CD4-positive, alpha-beta T cell treated with Interleukin-17A for 4 hours (primary cell): ENCODE data around the gene CCZ1B.
A peak's percentile ranks its signal among the peaks of the same experiment; 100 is the strongest.
"Not testable (repeated sequence)": the region's sequence is repeated elsewhere in the genome, so short reads cannot be mapped to it uniquely, and the experiment has no call there.

Experiments
- DNase-seq: peaks from one replicate; pipeline ENCODE4 v3.0.0-alpha.2; 2020; ENCODE audit warnings: mixed read lengths

Gene CCZ1B

GRCh38 chr7:6826151-6826550, at the start of gene CCZ1B:
CCZ1B (minus strand) TSS chr7:6826275; CDS start chr7:6826197, 78 bp downstream.
- peak; percentile 90 for DNase-seq

DNA sequence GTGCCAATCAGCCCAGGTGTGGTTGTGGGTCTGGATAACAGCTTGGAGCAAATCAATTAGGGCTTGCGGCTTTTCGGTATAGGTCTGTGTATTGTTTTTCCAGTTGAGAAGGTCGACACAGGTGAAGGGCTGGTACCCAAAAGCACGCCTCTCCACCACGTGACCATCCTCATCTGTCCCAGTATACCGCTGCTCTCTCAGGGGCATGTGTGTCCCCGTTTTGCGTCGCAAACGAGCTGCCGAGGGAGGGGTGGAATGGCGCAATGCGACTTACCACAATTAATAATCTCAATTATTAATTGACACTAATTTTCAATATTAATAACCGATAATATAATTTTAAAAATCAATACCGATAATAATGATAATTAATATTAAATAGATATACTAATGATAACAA, 48.9 kb upstream of the CCZ1B start:
- DNase-seq, result not testable (repeated sequence)

GRCh38 chr7:6872246-6872945, 46.3 kb upstream of the CCZ1B start:
- DNase-seq, result not testable (repeated sequence)

DNA sequence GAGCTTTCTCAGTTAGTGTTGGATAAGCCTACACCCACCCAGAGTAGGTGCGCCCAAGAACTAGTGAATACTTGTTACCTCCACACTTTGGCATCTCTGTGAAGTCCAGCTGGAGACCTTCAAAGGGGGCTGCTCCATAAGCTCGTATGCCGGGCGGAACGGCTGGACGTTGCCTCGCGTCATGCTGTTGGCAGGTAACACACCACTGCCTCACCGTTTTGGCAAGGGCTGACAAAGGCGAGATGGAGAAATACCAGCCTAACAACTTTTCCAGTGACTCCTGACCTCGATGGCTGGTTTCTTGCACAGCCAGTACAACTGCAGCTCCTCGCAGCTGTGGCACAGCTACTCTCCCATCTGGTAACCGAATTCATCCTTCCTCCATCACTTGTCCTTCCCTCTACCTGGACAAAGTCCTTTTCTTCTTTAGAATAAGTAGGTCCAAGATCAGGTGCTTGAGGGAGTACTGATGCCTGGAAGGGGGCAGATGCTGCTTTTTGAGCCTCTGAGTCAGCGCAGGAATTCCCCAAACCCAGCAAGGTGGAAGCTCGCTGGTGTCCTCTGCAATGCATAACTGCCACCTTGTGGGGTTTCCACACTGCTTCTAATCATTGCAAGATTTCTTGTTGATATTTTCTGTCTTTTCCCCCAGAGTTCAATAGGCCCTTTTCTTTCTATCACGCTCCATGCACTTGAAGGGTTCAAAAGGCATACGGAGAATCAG, 45.5 kb upstream of the CCZ1B start:
- not testable (repeated sequence) for DNase-seq

DNA sequence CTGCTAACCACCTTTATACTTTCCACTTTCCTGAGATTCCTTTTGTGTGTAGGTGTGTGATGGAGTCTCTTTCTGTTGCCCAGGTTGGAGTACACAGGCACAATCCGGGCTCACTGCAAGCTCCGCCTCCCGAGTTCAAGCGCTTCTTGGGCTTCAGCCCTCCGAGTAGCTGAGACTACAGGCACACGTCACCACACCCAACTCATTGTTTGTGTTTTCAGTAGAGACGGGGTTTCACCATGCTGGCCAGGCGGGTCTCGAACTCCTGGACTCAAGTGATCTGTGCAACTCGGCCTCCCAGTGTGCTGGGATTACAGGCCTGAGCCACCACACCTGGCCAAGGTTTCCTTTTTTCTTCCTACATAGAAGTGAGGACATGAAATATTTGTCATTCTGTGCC, 38.7 kb upstream of the CCZ1B start:
- DNase-seq, result not testable (repeated sequence)

GRCh38 chr7:6864188-6864587, 38.1 kb upstream of the CCZ1B start:
- not testable (repeated sequence) for DNase-seq

DNA sequence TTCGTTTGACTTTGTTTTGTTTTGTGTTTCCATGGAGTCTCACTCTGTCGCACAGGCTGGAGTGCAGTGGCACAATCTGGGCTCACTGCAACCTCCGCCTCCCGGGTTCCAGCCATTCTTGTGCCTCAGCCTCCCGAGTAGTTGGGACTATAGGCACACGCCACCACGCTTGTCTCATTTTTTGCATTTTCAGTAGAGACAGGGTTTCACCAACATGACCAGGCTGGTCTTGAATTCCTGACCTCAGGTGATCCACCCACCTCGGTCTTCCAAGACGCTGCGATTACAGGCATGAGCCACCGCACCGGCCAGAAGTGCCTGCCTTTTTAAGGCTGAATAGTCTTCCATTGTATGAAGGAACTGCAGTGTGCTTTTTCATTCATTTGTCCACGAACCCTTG, 36.8 kb upstream of the CCZ1B start:
- DNase-seq, result not testable (repeated sequence)

GRCh38 chr7:6857721-6858314, 31.7 kb upstream of the CCZ1B start:
- DNase-seq, result peak; percentile 66

GRCh38 chr7:6855563-6856131, 29.6 kb upstream of the CCZ1B start:
- not testable (repeated sequence) for DNase-seq

GRCh38 chr7:6854747-6855562, 28.9 kb upstream of the CCZ1B start:
- peak; percentile 33 for DNase-seq

DNA sequence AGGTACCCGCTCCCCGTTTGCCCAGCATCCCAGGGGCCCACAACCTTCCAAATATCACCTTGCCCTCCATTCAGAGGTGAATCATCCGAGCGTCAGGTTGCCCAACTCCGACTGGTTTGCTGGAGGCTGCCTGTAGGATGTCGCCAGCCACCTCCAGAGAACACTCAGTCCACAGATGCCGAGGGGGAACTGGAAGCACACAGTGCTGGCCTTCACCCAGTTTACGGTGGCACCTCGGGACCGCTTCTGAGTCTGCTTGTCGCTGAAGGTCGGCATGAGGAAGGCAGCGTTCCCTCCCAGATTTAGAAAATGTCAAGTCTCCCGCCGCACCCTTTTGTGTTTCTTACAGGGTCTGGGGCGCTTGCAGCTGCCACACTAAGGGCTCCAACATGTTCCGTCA, 27.6 kb upstream of the CCZ1B start:
- DNase-seq, result not testable (repeated sequence)

DNA sequence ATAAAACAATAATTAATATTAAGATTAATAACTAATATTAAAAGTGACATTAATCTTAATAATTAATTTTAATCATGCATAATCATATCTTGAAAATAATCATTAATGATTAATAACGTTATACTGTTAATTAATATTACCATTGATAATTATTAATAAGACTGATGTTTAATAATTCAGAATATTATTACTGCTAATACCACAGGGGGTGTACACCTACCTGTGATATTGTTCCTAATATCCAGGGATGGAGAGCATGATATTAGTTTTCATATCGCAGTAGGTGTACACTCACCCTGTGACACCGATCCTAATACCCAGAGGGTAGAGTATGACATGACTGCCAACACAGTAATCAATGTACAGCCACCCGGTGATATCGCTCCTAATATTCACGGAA, 23.1 kb upstream of the CCZ1B start:
- DNase-seq, result not testable (repeated sequence)

GRCh38 chr7:6847751-6848150, 21.7 kb upstream of the CCZ1B start:
- DNase-seq, result not testable (repeated sequence)

DNA sequence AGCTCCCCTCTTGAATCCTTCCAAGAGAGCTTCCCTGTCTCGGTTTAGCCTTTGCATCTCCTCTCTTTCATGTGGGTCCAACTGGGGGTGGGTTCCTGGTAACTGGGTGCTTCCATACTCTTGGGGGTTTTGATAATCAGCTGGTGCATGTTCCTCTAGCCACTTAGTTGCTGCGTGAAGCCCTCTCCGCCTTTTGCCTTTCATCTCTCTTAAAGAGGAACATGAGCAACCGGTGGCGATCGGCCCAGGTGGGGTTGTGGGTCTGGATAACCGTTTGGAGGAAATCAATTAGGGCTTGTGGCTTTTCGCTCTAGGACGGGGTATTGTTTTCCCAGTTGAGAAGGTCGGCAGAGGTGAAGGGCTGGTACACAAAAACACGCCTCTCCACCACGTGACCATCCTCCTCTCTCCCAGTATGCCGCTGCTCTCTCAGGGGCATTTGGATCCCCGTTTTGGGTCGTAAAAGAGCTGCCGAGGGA, 19.9 kb upstream of the CCZ1B start:
- DNase-seq, result not testable (repeated sequence)

GRCh38 chr7:6843654-6844053, 17.6 kb upstream of the CCZ1B start:
- not testable (repeated sequence) for DNase-seq

- not testable (repeated sequence) for DNase-seq
These were observed 17.0 kb upstream of the CCZ1B start for GRCh38 chr7:6843092-6843491.

DNA sequence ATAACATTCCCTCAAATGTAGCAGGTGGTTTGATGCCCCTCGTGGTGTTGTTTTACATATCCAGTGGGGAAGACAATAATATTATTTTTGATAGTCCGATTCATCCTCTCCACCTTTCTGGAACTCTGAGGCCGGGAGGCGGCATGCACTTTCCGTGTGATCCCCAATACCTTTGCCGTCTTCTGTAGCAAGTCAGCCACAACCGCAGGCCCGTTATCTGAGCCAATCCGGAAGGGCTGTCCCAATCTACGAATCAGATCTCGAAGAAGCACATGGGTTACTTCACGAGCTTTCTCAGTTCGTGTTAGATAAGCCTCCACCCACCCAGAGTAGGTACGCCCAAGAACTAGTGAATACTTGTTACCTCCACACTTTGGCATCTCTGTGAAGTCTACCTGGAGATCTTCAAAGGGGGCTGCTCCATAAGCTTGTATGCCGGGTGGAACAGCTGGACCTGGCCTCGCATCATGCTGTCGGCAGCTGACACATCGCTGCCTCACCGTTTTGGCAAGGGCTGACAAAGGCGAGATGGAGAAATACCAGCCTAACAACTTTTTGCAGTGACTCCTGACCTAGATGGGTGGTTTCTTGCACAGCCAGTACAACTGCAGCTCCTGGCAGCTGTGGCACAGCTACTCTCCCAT, 16.3 kb upstream of the CCZ1B start:
- not testable (repeated sequence) for DNase-seq

- DNase-seq, result not testable (repeated sequence)
These were observed 11.0 kb upstream of the CCZ1B start for GRCh38 chr7:6837081-6837480.

GRCh38 chr7:6835521-6835920, 9.4 kb upstream of the CCZ1B start:
- DNase-seq, result not testable (repeated sequence)

- DNase-seq, result no peak
These were observed 7.6 kb upstream of the CCZ1B start for GRCh38 chr7:6833636-6834035.

DNA sequence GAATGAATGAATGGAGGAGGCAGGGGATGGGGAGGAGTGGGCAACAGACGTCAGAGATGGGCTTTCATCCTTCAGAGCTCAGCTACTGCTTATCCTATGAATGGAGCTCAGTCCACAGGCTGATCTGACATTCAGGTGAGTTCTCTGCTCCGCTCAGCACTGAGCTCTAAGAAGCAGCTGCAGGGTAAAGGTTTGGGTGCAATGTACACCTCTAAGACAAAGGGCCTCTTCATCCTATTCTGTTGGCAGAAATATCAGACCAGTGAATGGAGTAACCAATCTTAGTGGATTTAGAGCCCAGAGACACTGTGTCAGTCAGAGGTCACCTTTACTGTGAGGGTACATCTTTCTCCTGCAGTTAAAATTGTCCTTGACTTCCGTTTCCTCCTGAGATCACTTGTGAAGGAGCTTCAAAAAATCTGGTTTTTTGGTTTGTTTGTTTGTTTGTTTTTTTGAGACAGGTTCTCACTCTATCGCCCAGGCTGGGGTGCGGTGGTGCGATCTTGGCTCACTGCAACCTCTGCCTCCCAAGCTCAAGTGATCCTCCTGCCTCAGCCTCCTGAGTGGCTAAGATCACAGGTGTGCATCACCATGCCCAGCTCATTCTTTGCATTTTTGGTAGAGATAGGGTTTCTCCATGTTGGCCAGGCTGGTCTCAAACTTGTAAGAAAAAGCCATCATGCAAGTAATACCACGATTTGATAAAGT, 5.1 kb upstream of the CCZ1B start:
- no peak for DNase-seq
